T-cell (primary cell): ENCODE measurements around the gene CSRP3. TPM values are rescaled to one million over a fixed set of nuclear protein-coding genes. Genes with fewer than 3 reads are reported as not detected.
"Not testable (repeated sequence)": the region's sequence is repeated elsewhere in the genome, so short reads cannot be mapped to it uniquely, and the experiment has no call there.

Experiments
- ATAC-seq, 4 experiments: fragments of 200-7000 bp in 3 of 4; fragments of 150-1000 bp in 1 of 4; cut with Tn5 transposase; replicated peaks in 1 of 4; 1 replicate in 3 of 4; 2 replicates in 1 of 4; pipeline ENCODE4 v1.10.0; 2021; ENCODE audit warnings: moderate library complexity in 3 of 4, mild to moderate bottlenecking in 2 of 4, moderate number of reproducible peaks in 1 of 4
- CTCF ChIA-PET, 2 donors: fragments of 300-600 bp; sonication (Branson Sonifier 250); formaldehyde crosslinking; loops; one replicate each; lab custom pipeline; 2022; ENCODE audit warnings: antibody characterized with exemption in 2 of 2; lab: Charles Lee
- POLR2A ChIA-PET, 2 donors: fragments of 300-600 bp; sonication (Branson Sonifier 250); formaldehyde crosslinking; loops; one replicate each; lab custom pipeline; 2022; ENCODE audit warnings: antibody characterized with exemption in 2 of 2; lab: Charles Lee
- DNase-seq, 35 experiments: peaks; one replicate each; pipeline versions ENCODE4 v3.0.0 to v3.0.0-alpha.2; 2013 to 2023
- H3K27ac ChIP-seq: one replicate; pipeline ENCODE4 v1.5.1; 2013; ENCODE audit warnings: low read length
- H3K27me3 ChIP-seq, 2 experiments: replicated peaks in 1 of 2; 1 replicate in 1 of 2; 2 replicates in 1 of 2; pipeline versions ENCODE4 v1.6.1 to v1.7.0; 2013; ENCODE audit warnings: low read length in 1 of 2, mixed read lengths in 1 of 2; ENCODE audit not compliant: control insufficient read depth in 2 of 2, insufficient read depth in 2 of 2; ENCODE audit errors: extremely low read depth in 1 of 2
- H3K36me3 ChIP-seq, 2 donors: 1 replicate in 1 of 2; 2 replicates in 1 of 2; pipeline versions ENCODE4 v1.6.1 to v1.7.0; 2013; ENCODE audit warnings: low read length in 1 of 2; ENCODE audit not compliant: control insufficient read depth in 2 of 2, insufficient read depth in 1 of 2; ENCODE audit errors: extremely low read depth in 1 of 2
- H3K4me1 ChIP-seq, 2 experiments: 1 replicate in 1 of 2; 2 replicates in 1 of 2; pipeline versions ENCODE4 v1.6.1 to v1.7.0; 2013; ENCODE audit warnings: low read length in 2 of 2, mixed read lengths in 1 of 2; ENCODE audit not compliant: insufficient read depth in 2 of 2, control insufficient read depth in 1 of 2; ENCODE audit errors: extremely low read depth in 1 of 2
- H3K4me3 ChIP-seq, 2 donors: 1 replicate in 1 of 2; 2 replicates in 1 of 2; pipeline versions ENCODE4 v1.5.1 to v1.7.0; 2013; ENCODE audit warnings: mild to moderate bottlenecking in 2 of 2, low read length in 1 of 2, moderate library complexity in 1 of 2; ENCODE audit not compliant: control insufficient read depth in 1 of 2; ENCODE audit errors: extremely low read depth in 1 of 2
- H3K9me3 ChIP-seq: 2 replicates; pipeline ENCODE4 v1.7.0; 2013
- H3K27ac Mint-ChIP-seq, 2 donors: one replicate each; pipeline ENCODE4 v1.8.0; 2020 to 2021; ENCODE audit warnings: mild to moderate bottlenecking in 2 of 2, mixed read lengths in 2 of 2
- H3K27me3 Mint-ChIP-seq, 2 donors: one replicate each; pipeline ENCODE4 v1.8.0; 2021 to 2022; ENCODE audit warnings: mixed read lengths in 2 of 2
- H3K36me3 Mint-ChIP-seq: one replicate; pipeline ENCODE4 v1.8.0; 2021; ENCODE audit warnings: mixed read lengths
- H3K4me1 Mint-ChIP-seq, 3 donors: one replicate each; pipeline ENCODE4 v1.8.0; 2020 to 2022; ENCODE audit warnings: mixed read lengths in 3 of 3, mild to moderate bottlenecking in 1 of 3
- H3K4me3 Mint-ChIP-seq, 3 donors: one replicate each; pipeline ENCODE4 v1.8.0; 2020 to 2022; ENCODE audit warnings: mild to moderate bottlenecking in 3 of 3, mixed read lengths in 3 of 3, moderate library complexity in 3 of 3
- H3K9me3 Mint-ChIP-seq, 3 donors: one replicate each; pipeline ENCODE4 v1.8.0; 2020 to 2022; ENCODE audit warnings: mixed read lengths in 3 of 3
- WGBS: methylation state at CpG from one replicate; pipeline ENCODE4 v1.1.5; 2013; ENCODE audit warnings: missing lambda C conversion rate; ENCODE audit not compliant: insufficient coverage; 5-methylcytosine and 5-hydroxymethylcytosine counted together
- total RNA-seq, 35 experiments: library from RNA in 6 of 35; stranded (reverse) in 6 of 35; fragments of 120-200 nt in 1 of 35; gene quantifications; one replicate each; pipeline versions ENCODE4 v1.2.1 to v1.2.4 and lab custom pipeline; 2013 to 2026

CSRP3 gene
- total RNA-seq, 5 donors from 2014 or later (not counting 1 experiment from before 2014, with no cell fraction given) = not detected

GRCh38 chr11:19156892-19157291 is 44.9 kb downstream of the CSRP3 start:
- Mint-ChIP-seq H3K27me3 (no peaks in the 10 kb centered on the region), H3K36me3 (peaks cover 72% of the 10 kb centered on the region), H3K9me3 (no peaks in the 10 kb centered on the region), H3K27ac (no peak overlapping the region), H3K4me3 (no peak overlapping the region), H3K4me1 (peaks cover 0 to 6% (median 0%) of the 10 kb centered on the region in 3 donors)
- Histone ChIP-seq H3K9me3 (no peaks in the 10 kb centered on the region), H3K27ac (no peak overlapping the region), H3K4me1 (no peaks in the 10 kb centered on the region), H3K4me3 (no peak overlapping the region), H3K36me3 (peaks cover 0 to 39% of the 10 kb centered on the region in 2 donors), H3K27me3 (no peaks in the 10 kb centered on the region)
- DNase-seq = no peak
- ChIA-PET CTCF (interaction anchor here in 1 of 2 donors (0.6 kb wide), 1 partner anchor 786 kb away, joined by 5 read pairs; no protein-coding TSS in a partner anchor), POLR2A (no interaction called here)
- no CpG with 5 or more reads among the region's 3 CpGs for WGBS
- no peak for ATAC-seq

DNA sequence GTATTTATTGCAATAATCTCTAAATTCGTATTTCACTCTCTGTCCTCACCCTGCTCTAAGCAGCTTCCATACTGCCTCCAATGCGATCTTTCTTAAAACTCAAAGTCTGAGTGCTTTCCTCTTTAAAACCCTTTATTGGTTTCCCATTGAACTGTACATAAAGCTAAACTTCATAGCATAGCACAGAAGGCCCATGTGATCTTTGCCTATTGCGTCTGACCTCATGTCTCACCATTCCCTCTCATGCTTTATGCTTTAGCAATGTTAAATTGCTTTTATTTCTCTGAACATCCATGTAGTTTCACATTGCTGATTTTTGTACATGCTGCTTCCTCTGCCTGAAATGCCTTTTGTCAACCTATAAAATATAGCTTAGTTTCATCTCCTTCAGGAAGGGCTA is 56.5 kb downstream of the CSRP3 start:
- no peaks in the 10 kb centered on the region for H3K9me3 ChIP-seq
- DNase-seq = no peak
- WGBS = 100% methylated on average over 2 of the region's 3 CpGs
- Mint-ChIP-seq H3K27me3 (no peaks in the 10 kb centered on the region), H3K4me3 (no peak overlapping the region), H3K36me3 (peaks cover 25% of the 10 kb centered on the region), H3K4me1 (peaks cover 0 to 2% (median 0%) of the 10 kb centered on the region in 3 donors), H3K27ac (no peak overlapping the region), H3K9me3 (no peaks in the 10 kb centered on the region)
- no peak overlapping the region for H3K4me3 ChIP-seq
- H3K27me3 ChIP-seq = no peaks in the 10 kb centered on the region
- CTCF ChIA-PET = no interaction called here
- POLR2A ChIA-PET = no interaction called here
- no peak for ATAC-seq
- H3K4me1 ChIP-seq = no peaks in the 10 kb centered on the region
- H3K27ac ChIP-seq = no peak overlapping the region
- peaks cover 0 to 21% of the 10 kb centered on the region in 2 donors for H3K36me3 ChIP-seq

DNA sequence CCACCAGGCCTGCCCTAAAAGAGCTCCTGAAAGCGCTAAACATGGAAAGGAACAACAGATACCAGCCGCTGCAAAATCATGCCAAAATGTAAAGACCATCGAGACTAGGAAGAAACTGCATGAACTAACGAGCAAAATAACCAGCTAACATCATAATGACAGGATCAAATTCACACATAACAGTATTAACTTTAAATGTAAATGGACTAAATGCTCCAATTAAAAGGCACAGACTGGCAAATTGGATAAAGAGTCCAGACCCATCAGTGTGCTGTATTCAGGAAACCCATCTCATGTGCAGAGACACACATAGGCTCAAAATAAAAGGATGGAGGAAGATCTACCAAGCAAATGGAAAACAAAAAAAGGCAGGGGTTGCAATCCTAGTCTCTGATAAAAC is 64.9 kb downstream of the CSRP3 start:
- DNase-seq, H3K27ac ChIP-seq, POLR2A ChIA-PET, H3K27me3 ChIP-seq, H3K36me3 ChIP-seq, H3K4me3 ChIP-seq, H3K27ac Mint-ChIP-seq, H3K4me1 Mint-ChIP-seq, H3K27me3 Mint-ChIP-seq, ATAC-seq, H3K9me3 Mint-ChIP-seq, H3K4me3 Mint-ChIP-seq, CTCF ChIA-PET, H3K4me1 ChIP-seq: not testable (repeated sequence)
- no CpG with 5 or more reads among the region's 4 CpGs for WGBS
- H3K36me3 Mint-ChIP-seq = peaks cover 23% of the 10 kb centered on the region
- H3K9me3 ChIP-seq = peaks cover 11% of the 10 kb centered on the region

GRCh38 chr11:19134004-19134403 is 67.8 kb downstream of the CSRP3 start:
- Mint-ChIP-seq H3K4me1 (peaks cover 0 to 7% (median 1%) of the 10 kb centered on the region in 3 donors), H3K27ac (no peak overlapping the region), H3K27me3 (no peaks in the 10 kb centered on the region), H3K36me3 (peaks cover 38% of the 10 kb centered on the region), H3K4me3 (no peak overlapping the region), H3K9me3 (peaks cover 3 to 22% (median 3%) of the 10 kb centered on the region in 3 donors)
- H3K4me3 ChIP-seq = no peak overlapping the region
- no peaks in the 10 kb centered on the region for H3K27me3 ChIP-seq
- H3K36me3 ChIP-seq = peaks cover 0 to 3% of the 10 kb centered on the region in 2 donors
- H3K27ac ChIP-seq = no peak overlapping the region
- DNase-seq (no peak), ATAC-seq (no peak)
- no CpG with 5 or more reads among the region's 1 CpG for WGBS
- peaks cover 14% of the 10 kb centered on the region for H3K9me3 ChIP-seq
- ChIA-PET POLR2A (no interaction called here), CTCF (no interaction called here)
- H3K4me1 ChIP-seq = no peaks in the 10 kb centered on the region

Other genes starting within 250 kb of the CSRP3 start
- gene MRGPRX2, start 141.3 kb downstream of the CSRP3 start, total RNA-seq = not detected
- 10 to 100 TPM; 10.2 to 16.3 (median 13.4) TPM for gene ZDHHC13, start 84.8 kb downstream of the CSRP3 start, total RNA-seq
- under 1 TPM; 0.12 to 0.56 (median 0.26) TPM for gene E2F8, start 39.0 kb upstream of the CSRP3 start, total RNA-seq